ENCODE measurements around the gene AFF1. TPM values are rescaled to one million over a fixed set of nuclear protein-coding genes. Genes with fewer than 3 reads are reported as not detected.

AFF1 gene
- total RNA-seq, 2 donors from 2014 or later = 42.8 to 57.0 TPM

- H3K4me3 ChIP-seq = no peak overlapping the region
- peaks cover 38% of the 10 kb centered on the region for H3K4me1 ChIP-seq
- DNase-seq (peak in 3 of 4 donors; percentile 45 to 78 (median 64)), ATAC-seq (peak; percentile 22)
- H3K27ac ChIP-seq = peak overlapping the region in 1 of 4 donors; percentile 47
- H3K36me3 ChIP-seq (replicated peaks in 1 of 2; ENCODE audit: insufficient read depth in 1 of 2, low read depth in 2 of 2) = peaks cover 0 to 10% of the 10 kb centered on the region in 2 donors
- intact Hi-C loops (cut with DNase I) = no loop called here
- no peaks in the 10 kb centered on the region for H3K27me3 ChIP-seq
- WGBS, 2 donors = 68 to 72% methylated on average over 17 to 18 of the region's 18 CpGs
- no peaks in the 10 kb centered on the region for H3K9me3 ChIP-seq
- TF ChIP-seq CTCF (IDR thresholded peaks at IDR 0.05) (no peak), POLR2A (IDR thresholded peaks at IDR 0.05) (peak in 1 of 3 donors; percentile 18)
Measured at GRCh38 chr4:87120411-87121162, 185.8 kb downstream of the AFF1 start.

GRCh38 chr4:87121341-87122065 lies 186.7 kb downstream of the AFF1 start:
- ATAC-seq = no peak
- no peak for TF ChIP-seq POLR2A (IDR thresholded peaks at IDR 0.05)
- no peak for TF ChIP-seq CTCF (IDR thresholded peaks at IDR 0.05)
- intact Hi-C loops (cut with DNase I) = no loop called here
- Histone ChIP-seq H3K27me3 (no peaks in the 10 kb centered on the region), H3K4me3 (no peak overlapping the region), H3K36me3 (replicated peaks in 1 of 2; ENCODE audit: insufficient read depth in 1 of 2, low read depth in 2 of 2) (peaks cover 9% of the 10 kb centered on the region in 2 donors), H3K27ac (no peak overlapping the region), H3K4me1 (peaks cover 36% of the 10 kb centered on the region), H3K9me3 (no peaks in the 10 kb centered on the region)
- DNase-seq = no peak
- 49 to 51% methylated on average over 4 of the region's 4 CpGs for whole genome bisulfite sequencing, 2 donors

- ATAC-seq = no peak
- TF ChIP-seq POLR2A (IDR thresholded peaks at IDR 0.05) (no peak), CTCF (IDR thresholded peaks at IDR 0.05) (no peak)
- DNase-seq = no peak
- Histone ChIP-seq H3K27me3 (no peaks in the 10 kb centered on the region), H3K27ac (no peak overlapping the region), H3K4me1 (peaks cover 29% of the 10 kb centered on the region), H3K9me3 (no peaks in the 10 kb centered on the region), H3K36me3 (replicated peaks in 1 of 2; ENCODE audit: insufficient read depth in 1 of 2, low read depth in 2 of 2) (peaks cover 11 to 12% of the 10 kb centered on the region in 2 donors), H3K4me3 (no peak overlapping the region)
- intact Hi-C loops (cut with DNase I) = no loop called here
- 78 to 92% methylated on average over 4 of the region's 4 CpGs for WGBS, 2 donors
Measured at GRCh38 chr4:87122252-87122651, 187.4 kb downstream of the AFF1 start.

GRCh38 chr4:87126056-87126455 lies 191.2 kb downstream of the AFF1 start:
- Histone ChIP-seq H3K9me3 (no peaks in the 10 kb centered on the region), H3K36me3 (replicated peaks in 1 of 2; ENCODE audit: insufficient read depth in 1 of 2, low read depth in 2 of 2) (peaks cover 15 to 19% of the 10 kb centered on the region in 2 donors), H3K4me1 (peaks cover 14% of the 10 kb centered on the region), H3K4me3 (no peak overlapping the region), H3K27ac (no peak overlapping the region), H3K27me3 (no peaks in the 10 kb centered on the region)
- DNase-seq (no peak), ATAC-seq (no peak)
- TF ChIP-seq CTCF (IDR thresholded peaks at IDR 0.05) (no peak), POLR2A (IDR thresholded peaks at IDR 0.05) (no peak)
- 93% methylated on average over 9 of the region's 9 CpGs for WGBS, 2 donors
- intact Hi-C loops (cut with DNase I) = no loop called here
